Erythroblast (primary cell): Measurements from ENCODE around the gene PPP1R13B.

ENCODE experiments used
- GATA1 ChIP-seq: IDR thresholded peaks from 2 replicates; pipeline ENCODE4 v1.6.1; 2011; ENCODE audit warnings: low read depth, mild to moderate bottlenecking, control low read depth, low read length, moderate library complexity
- POLR2A ChIP-seq: IDR thresholded peaks from 2 replicates; pipeline ENCODE4 v1.6.1; 2011; ENCODE audit warnings: mild to moderate bottlenecking, low read length

- TF ChIP-seq POLR2A: no peak
- no peak for TF ChIP-seq GATA1
These were observed 47.3 kb upstream of the PPP1R13B start for GRCh38 chr14:103894723-103895059.
